Stimulated activated CD8-positive, alpha-beta memory T cell treated with anti-CD3 and anti-CD28 coated beads, Interleukin-2, amount 100 ng/mL, for 1 hour (primary cell): ENCODE data around the gene TAS2R38.
"Not testable (repeated sequence)": the region's sequence is repeated elsewhere in the genome, so short reads cannot be mapped to it uniquely, and the experiment has no call there.

Experiments used
- DNase-seq, 2 donors: peaks; one replicate each; pipeline ENCODE4 v3.0.0-alpha.2; 2020; ENCODE audit warnings: low read depth in 2 of 2

Gene TAS2R38

GRCh38 chr7:141973673-141974072 is at the start of gene TAS2R38:
TSS of gene TAS2R38 (minus strand) at chr7:141973773. CDS start at chr7:141973689, 84 bp downstream.
- DNase-seq = no peak

GRCh38 chr7:142018154-142018553 is 44.6 kb upstream of the TAS2R38 start:
- no peak for DNase-seq

GRCh38 chr7:142017451-142017850 is 43.9 kb upstream of the TAS2R38 start:
- no peak for DNase-seq

GRCh38 chr7:142012825-142013511 is 39.4 kb upstream of the TAS2R38 start:
- DNase-seq = no peak

- DNase-seq = no peak
Observed at GRCh38 chr7:142010952-142011548, 37.5 kb upstream of the TAS2R38 start.

GRCh38 chr7:142009187-142009586 is 35.6 kb upstream of the TAS2R38 start:
- no peak for DNase-seq

- DNase-seq = no peak
Observed at GRCh38 chr7:142006577-142006976, 33.0 kb upstream of the TAS2R38 start.

- DNase-seq = no peak
Observed at GRCh38 chr7:142002179-142002578, 28.6 kb upstream of the TAS2R38 start.

GRCh38 chr7:142001163-142001874 is 27.7 kb upstream of the TAS2R38 start:
- DNase-seq = no peak

GRCh38 chr7:142000244-142000643 is 26.7 kb upstream of the TAS2R38 start:
- DNase-seq = no peak

GRCh38 chr7:141999058-141999623 is 25.6 kb upstream of the TAS2R38 start:
- no peak for DNase-seq

- DNase-seq = no peak
Observed at GRCh38 chr7:141993354-141993753, 19.8 kb upstream of the TAS2R38 start.

GRCh38 chr7:141992688-141993087 is 19.1 kb upstream of the TAS2R38 start:
- DNase-seq = no peak

GRCh38 chr7:141992156-141992555 is 18.6 kb upstream of the TAS2R38 start:
- no peak for DNase-seq

GRCh38 chr7:141991140-141991539 is 17.6 kb upstream of the TAS2R38 start:
- no peak for DNase-seq

- no peak for DNase-seq
Observed at GRCh38 chr7:141990011-141990725, 16.6 kb upstream of the TAS2R38 start.

GRCh38 chr7:141987803-141988202 is 14.2 kb upstream of the TAS2R38 start:
- not testable (repeated sequence) for DNase-seq

- no peak for DNase-seq
Observed at GRCh38 chr7:141986923-141987322, 13.3 kb upstream of the TAS2R38 start.

GRCh38 chr7:141985926-141986325 is 12.4 kb upstream of the TAS2R38 start:
- DNase-seq = not testable (repeated sequence)

- no peak for DNase-seq
Observed at GRCh38 chr7:141979568-141979967, 6.0 kb upstream of the TAS2R38 start.

- DNase-seq = no peak
Observed at GRCh38 chr7:141978351-141978750, 4.8 kb upstream of the TAS2R38 start.
